Lung microvascular endothelial cell (primary cell): ENCODE data around the gene NUDT19. TPM values are rescaled to one million over a fixed set of nuclear protein-coding genes. Genes with fewer than 3 reads are reported as not detected.
"Not testable (repeated sequence)": the region's sequence is repeated elsewhere in the genome, so short reads cannot be mapped to it uniquely, and the experiment has no call there.

Experiments
- DNase-seq, 2 donors: peaks; one replicate each; pipeline versions ENCODE4 v3.0.0 to v3.0.0-alpha.2; 2010; ENCODE audit warnings: low read depth in 2 of 2
- total RNA-seq: library from RNA; depleted of rRNA; stranded (reverse); fragments of >200 nt; gene quantifications from 2 replicates; pipeline ENCODE4 v1.2.1, GENCODE V29; 2014

The NUDT19 gene
- 8.5 and 11.3 TPM in 2 replicates for total RNA-seq

- peak; percentile 85 to 90 for DNase-seq
Observed at GRCh38 chr19:32691291-32691951, at the start of gene NUDT19. Gene NUDT19 (plus strand): TSS chr19:32691821. CDS start chr19:32691961, 140 bp downstream.

GRCh38 chr19:32642771-32643170 lies 48.9 kb upstream of the NUDT19 start:
- DNase-seq = no peak

GRCh38 chr19:32646556-32646955 lies 45.1 kb upstream of the NUDT19 start:
- DNase-seq = no peak

- DNase-seq = peak in 1 of 2 donors; percentile 93
Observed at GRCh38 chr19:32647361-32647760, 44.3 kb upstream of the NUDT19 start.

GRCh38 chr19:32649751-32650150 lies 41.9 kb upstream of the NUDT19 start:
- no peak for DNase-seq

- DNase-seq = no peak
Observed at GRCh38 chr19:32650671-32651070, 41.0 kb upstream of the NUDT19 start.

- DNase-seq = no peak
Observed at GRCh38 chr19:32651729-32652140, 39.9 kb upstream of the NUDT19 start.

GRCh38 chr19:32652331-32652730 lies 39.3 kb upstream of the NUDT19 start:
- DNase-seq = not testable (repeated sequence)

GRCh38 chr19:32652894-32653598 lies 38.6 kb upstream of the NUDT19 start:
- peak; percentile 60 to 93 for DNase-seq

GRCh38 chr19:32653599-32653915 lies 38.1 kb upstream of the NUDT19 start:
- no peak for DNase-seq

GRCh38 chr19:32656379-32656778 lies 35.2 kb upstream of the NUDT19 start:
- DNase-seq = not testable (repeated sequence)

- no peak for DNase-seq
Observed at GRCh38 chr19:32658075-32658474, 33.5 kb upstream of the NUDT19 start.

- DNase-seq = no peak
Observed at GRCh38 chr19:32658527-32658926, 33.1 kb upstream of the NUDT19 start.

GRCh38 chr19:32661318-32661717 lies 30.3 kb upstream of the NUDT19 start:
- DNase-seq = no peak

- peak; percentile 91 to 95 for DNase-seq
Observed at GRCh38 chr19:32662186-32662585, 29.4 kb upstream of the NUDT19 start.

GRCh38 chr19:32666084-32666483 lies 25.5 kb upstream of the NUDT19 start:
- no peak for DNase-seq

- DNase-seq = no peak
Observed at GRCh38 chr19:32669310-32669709, 22.3 kb upstream of the NUDT19 start.

- DNase-seq = no peak
Observed at GRCh38 chr19:32671883-32672593, 19.6 kb upstream of the NUDT19 start.

GRCh38 chr19:32672841-32673240 lies 18.8 kb upstream of the NUDT19 start:
- DNase-seq = no peak

GRCh38 chr19:32673573-32673972 lies 18.0 kb upstream of the NUDT19 start:
- DNase-seq = no peak

- peak in 1 of 2 donors; percentile 26 for DNase-seq
Observed at GRCh38 chr19:32674153-32674930, 17.3 kb upstream of the NUDT19 start.
